ENCODE results near the gene RLN3. TPM values are rescaled to one million over a fixed set of nuclear protein-coding genes. Genes with fewer than 3 reads are reported as not detected.
"Not testable (repeated sequence)": the region's sequence is repeated elsewhere in the genome, so short reads cannot be mapped to it uniquely, and the experiment has no call there.

RLN3 gene
- total and polyA plus RNA-seq, 2 donors (not counting 1 experiment from before 2014, with no cell fraction given): not detected

DNA sequence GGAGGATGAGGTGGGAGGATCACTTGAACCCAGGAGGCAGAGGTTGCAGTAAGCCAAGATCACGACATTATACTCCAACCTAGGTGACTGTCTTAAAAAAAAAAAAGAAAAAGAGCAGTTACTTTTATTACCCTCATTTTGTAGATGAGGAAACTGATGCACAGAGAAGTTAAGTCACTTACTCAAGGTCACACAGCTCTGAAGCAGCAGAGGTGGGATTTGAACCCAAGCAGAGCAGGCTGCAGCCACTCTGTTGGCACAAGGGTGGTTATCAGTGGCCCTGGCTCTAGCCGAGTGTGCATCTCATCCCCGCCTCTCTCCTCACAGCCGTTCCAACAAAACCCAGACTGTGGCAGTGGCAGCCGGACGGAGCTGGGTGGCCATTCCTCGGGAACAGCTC lies 11.2 kb downstream of the RLN3 start:
- Histone ChIP-seq H2AFZ (ENCODE audit: low read length) (no peak overlapping the region), H3K4me1 (ENCODE audit: control insufficient read depth, extremely low read depth, insufficient read depth, low read length) (no peaks in the 10 kb centered on the region), H3K79me2 (ENCODE audit: control insufficient read depth, insufficient read depth, low read length) (no peaks in the 10 kb centered on the region), H3K9ac (ENCODE audit: insufficient read depth, low read length) (no peak overlapping the region), H3K9me3 (ENCODE audit: control insufficient read depth, insufficient read depth, low read depth, low read length) (no peaks in the 10 kb centered on the region), H4K20me1 (ENCODE audit: control insufficient read depth, extremely low read depth, insufficient read depth, low read length) (no peaks in the 10 kb centered on the region), H3K36me3 (ENCODE audit: control insufficient read depth, insufficient read depth, low read length) (no peaks in the 10 kb centered on the region), H3K27me3 (ENCODE audit: control insufficient read depth, insufficient read depth, low read length) (no peaks in the 10 kb centered on the region), H3K4me3 (replicated peaks in 1 of 4; ENCODE audit: control extremely low read depth in 1 of 4, insufficient read depth in 1 of 4, low read depth in 3 of 4, low read length in 4 of 4) (no peak overlapping the region), H3K27ac (ENCODE audit: insufficient read depth, low read length) (no peak overlapping the region), H3K4me2 (ENCODE audit: extremely low read depth, insufficient read depth, low read length) (no peak overlapping the region)
- no peak for DNase-seq (ENCODE audit: low read depth in 2 of 2)
- TF ChIP-seq, protein P1, sequence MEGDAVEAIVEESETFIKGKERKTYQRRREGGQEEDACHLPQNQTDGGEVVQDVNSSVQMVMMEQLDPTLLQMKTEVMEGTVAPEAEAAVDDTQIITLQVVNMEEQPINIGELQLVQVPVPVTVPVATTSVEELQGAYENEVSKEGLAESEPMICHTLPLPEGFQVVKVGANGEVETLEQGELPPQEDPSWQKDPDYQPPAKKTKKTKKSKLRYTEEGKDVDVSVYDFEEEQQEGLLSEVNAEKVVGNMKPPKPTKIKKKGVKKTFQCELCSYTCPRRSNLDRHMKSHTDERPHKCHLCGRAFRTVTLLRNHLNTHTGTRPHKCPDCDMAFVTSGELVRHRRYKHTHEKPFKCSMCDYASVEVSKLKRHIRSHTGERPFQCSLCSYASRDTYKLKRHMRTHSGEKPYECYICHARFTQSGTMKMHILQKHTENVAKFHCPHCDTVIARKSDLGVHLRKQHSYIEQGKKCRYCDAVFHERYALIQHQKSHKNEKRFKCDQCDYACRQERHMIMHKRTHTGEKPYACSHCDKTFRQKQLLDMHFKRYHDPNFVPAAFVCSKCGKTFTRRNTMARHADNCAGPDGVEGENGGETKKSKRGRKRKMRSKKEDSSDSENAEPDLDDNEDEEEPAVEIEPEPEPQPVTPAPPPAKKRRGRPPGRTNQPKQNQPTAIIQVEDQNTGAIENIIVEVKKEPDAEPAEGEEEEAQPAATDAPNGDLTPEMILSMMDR (conservative IDR thresholded peaks at IDR 0.05 in 1 of 2, IDR thresholded peaks at IDR 0.05 in 1 of 2; ENCODE audit: low read depth in 1 of 2, low read length in 2 of 2): no peak
- no peak for TF ChIP-seq EZH2 (IDR thresholded peaks at IDR 0.05; ENCODE audit: low read length, missing control alignments)

DNA sequence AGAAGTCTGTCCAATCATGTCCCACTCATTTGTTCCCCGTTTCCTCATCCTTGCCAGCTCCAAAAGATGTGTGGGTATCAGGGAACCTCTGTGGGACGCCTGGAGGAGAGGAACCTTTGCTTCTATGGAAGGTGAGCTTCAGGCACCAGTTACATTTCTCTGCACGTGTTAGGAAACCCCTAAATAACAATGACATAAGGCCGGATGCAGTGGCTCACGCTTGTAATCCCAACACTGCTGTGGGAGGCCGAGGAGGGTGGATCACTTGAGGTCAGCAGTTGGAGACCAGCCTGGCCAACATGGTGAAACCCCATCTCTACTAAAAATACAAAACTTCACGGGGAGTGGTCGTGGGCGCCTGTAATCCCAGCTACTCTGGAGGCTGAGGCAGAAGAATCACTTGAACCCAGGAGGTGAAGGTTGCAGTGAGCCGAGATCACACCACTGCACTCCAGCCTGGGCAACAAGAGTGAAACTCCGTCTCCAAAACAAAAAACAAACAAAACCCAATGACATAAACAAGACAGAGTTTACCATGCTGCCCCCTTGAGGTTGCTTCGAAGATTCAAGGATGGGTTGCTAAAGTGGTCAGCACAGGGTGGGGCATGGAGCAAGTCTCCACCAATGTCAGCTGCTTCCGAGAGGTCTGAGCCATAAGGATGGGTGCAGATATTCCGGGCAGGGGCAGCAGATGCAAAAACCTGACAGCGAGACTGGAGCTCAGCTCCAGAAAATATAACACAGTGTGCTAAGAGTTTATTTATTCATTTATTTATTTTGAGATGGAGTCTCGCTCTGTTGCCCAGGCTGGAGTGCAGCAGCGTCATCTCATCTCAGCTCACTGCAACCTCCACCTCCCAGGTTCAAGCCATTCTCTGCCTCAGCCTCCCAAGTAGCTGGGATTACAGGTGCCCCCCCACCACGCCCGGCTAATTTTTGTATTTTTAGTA lies 15.0 kb downstream of the RLN3 start:
- not testable (repeated sequence) for H3K4me3 ChIP-seq (replicated peaks in 1 of 4; ENCODE audit: control extremely low read depth in 1 of 4, insufficient read depth in 1 of 4, low read depth in 3 of 4, low read length in 4 of 4); H3K4me1 ChIP-seq (ENCODE audit: control insufficient read depth, extremely low read depth, insufficient read depth, low read length); H3K9ac ChIP-seq (ENCODE audit: insufficient read depth, low read length); H4K20me1 ChIP-seq (ENCODE audit: control insufficient read depth, extremely low read depth, insufficient read depth, low read length); H3K4me2 ChIP-seq (ENCODE audit: extremely low read depth, insufficient read depth, low read length); H3K36me3 ChIP-seq (ENCODE audit: control insufficient read depth, insufficient read depth, low read length); H3K9me3 ChIP-seq (ENCODE audit: control insufficient read depth, insufficient read depth, low read depth, low read length); H3K27ac ChIP-seq (ENCODE audit: insufficient read depth, low read length); H3K79me2 ChIP-seq (ENCODE audit: control insufficient read depth, insufficient read depth, low read length); H3K27me3 ChIP-seq (ENCODE audit: control insufficient read depth, insufficient read depth, low read length)
- TF ChIP-seq, protein P1 (conservative IDR thresholded peaks at IDR 0.05 in 1 of 2, IDR thresholded peaks at IDR 0.05 in 1 of 2; ENCODE audit: low read depth in 1 of 2, low read length in 2 of 2): peak; percentile 47 to 62
- H2AFZ ChIP-seq (ENCODE audit: low read length): peak overlapping the region; percentile 24
- peak; percentile 43 to 70 for DNase-seq (ENCODE audit: low read depth in 2 of 2)

DNA sequence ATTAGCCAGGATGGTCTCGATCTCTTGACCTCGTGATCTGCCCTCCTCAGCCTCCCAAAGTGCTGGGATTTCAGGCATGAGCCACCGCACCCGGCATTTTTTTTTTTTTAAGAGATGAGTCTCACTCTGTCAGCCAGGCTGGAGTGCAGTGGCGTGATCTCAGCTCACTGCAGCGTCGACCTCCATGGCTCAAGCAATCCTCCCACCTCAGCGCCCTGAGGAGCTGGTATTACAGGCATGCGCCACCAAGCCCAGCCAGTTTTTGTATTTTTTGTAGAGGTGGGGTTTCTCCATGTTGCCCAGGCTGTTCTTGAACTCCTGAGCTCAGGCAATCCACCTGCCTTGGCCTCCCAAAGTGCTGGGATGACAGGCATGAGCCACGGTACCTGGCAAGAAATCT lies 19.9 kb downstream of the RLN3 start:
- not testable (repeated sequence) for H3K27me3 ChIP-seq (ENCODE audit: control insufficient read depth, insufficient read depth, low read length); DNase-seq (ENCODE audit: low read depth in 2 of 2); H3K9ac ChIP-seq (ENCODE audit: insufficient read depth, low read length); H3K36me3 ChIP-seq (ENCODE audit: control insufficient read depth, insufficient read depth, low read length); H3K79me2 ChIP-seq (ENCODE audit: control insufficient read depth, insufficient read depth, low read length); H3K4me1 ChIP-seq (ENCODE audit: control insufficient read depth, extremely low read depth, insufficient read depth, low read length); H3K4me3 ChIP-seq (replicated peaks in 1 of 4; ENCODE audit: control extremely low read depth in 1 of 4, insufficient read depth in 1 of 4, low read depth in 3 of 4, low read length in 4 of 4); H2AFZ ChIP-seq (ENCODE audit: low read length); H3K27ac ChIP-seq (ENCODE audit: insufficient read depth, low read length); H3K9me3 ChIP-seq (ENCODE audit: control insufficient read depth, insufficient read depth, low read depth, low read length); H3K4me2 ChIP-seq (ENCODE audit: extremely low read depth, insufficient read depth, low read length); H4K20me1 ChIP-seq (ENCODE audit: control insufficient read depth, extremely low read depth, insufficient read depth, low read length)
